Stimulated activated CD8-positive, alpha-beta memory T cell treated with anti-CD3 and anti-CD28 coated beads, Interleukin-7, amount 100 ng/mL, for 24 hours (primary cell): ENCODE data around the gene AP3S1.

Experiments
- DNase-seq: peaks from one replicate; pipeline ENCODE4 v3.0.0-alpha.2; 2020; ENCODE audit warnings: low read depth

The AP3S1 gene

GRCh38 chr5:115940080-115940810 is 98.5 kb downstream of the AP3S1 start:
- DNase-seq = no peak

GRCh38 chr5:115941051-115941675 is 99.4 kb downstream of the AP3S1 start:
- no peak for DNase-seq

GRCh38 chr5:115944501-115944900 is 102.8 kb downstream of the AP3S1 start:
- no peak for DNase-seq

GRCh38 chr5:115946655-115947054 is 104.9 kb downstream of the AP3S1 start:
- DNase-seq = no peak

- DNase-seq = no peak
These were observed 105.5 kb downstream of the AP3S1 start for GRCh38 chr5:115947260-115947659.

GRCh38 chr5:115948091-115948534 is 106.4 kb downstream of the AP3S1 start:
- no peak for DNase-seq

- no peak for DNase-seq
These were observed 107.4 kb downstream of the AP3S1 start for GRCh38 chr5:115949096-115949495.

GRCh38 chr5:115952588-115952987 is 110.9 kb downstream of the AP3S1 start:
- DNase-seq = no peak

GRCh38 chr5:115954144-115954543 is 112.4 kb downstream of the AP3S1 start:
- DNase-seq = no peak

GRCh38 chr5:115956957-115957356 is 115.2 kb downstream of the AP3S1 start:
- DNase-seq = no peak

- DNase-seq = no peak
These were observed 119.9 kb downstream of the AP3S1 start for GRCh38 chr5:115961381-115962238.

GRCh38 chr5:115962239-115962564 is 120.5 kb downstream of the AP3S1 start, which contains the start of gene LVRN:
Gene LVRN, plus strand, starts transcription at chr5:115962475. Its CDS starts 143 bp downstream, at chr5:115962618.
- no peak for DNase-seq

GRCh38 chr5:115962565-115963402 is 121.0 kb downstream of the AP3S1 start:
- DNase-seq = no peak

GRCh38 chr5:115963566-115963965 is 121.8 kb downstream of the AP3S1 start:
- no peak for DNase-seq
